ENCODE measurements around the gene HNRNPF. TPM values are rescaled to one million over a fixed set of nuclear protein-coding genes. Genes with fewer than 3 reads are reported as not detected.

Gene HNRNPF
- total RNA-seq, 1 donor from 2014 or later: 163 TPM

GRCh38 chr10:43374194-43374593 is 34.8 kb downstream of the HNRNPF start:
- no peak for DNase-seq (ENCODE audit: low spot score in 2 of 2, unreplicated experiment in 2 of 2)
- no peaks in the 10 kb centered on the region for H3K36me3 Mint-ChIP-seq

DNA sequence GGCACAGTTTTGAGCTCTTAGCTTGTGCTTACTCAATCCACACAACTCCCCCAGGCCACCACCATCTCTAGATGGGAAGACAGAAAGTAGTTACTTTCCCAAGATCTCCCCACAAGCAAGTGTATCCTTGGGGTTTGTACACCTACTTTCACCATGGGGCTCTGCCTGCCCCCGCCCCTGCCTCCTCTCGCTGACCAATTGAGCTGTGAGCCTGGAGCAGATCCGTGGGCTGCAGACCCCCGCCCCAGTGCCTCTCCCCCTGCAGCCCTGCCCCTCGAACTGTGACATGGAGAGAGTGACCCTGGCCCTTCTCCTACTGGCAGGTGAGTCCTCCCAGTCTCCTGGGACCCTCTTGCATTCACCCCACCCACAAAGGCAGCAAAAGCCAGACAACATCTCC is 35.5 kb downstream of the HNRNPF start:
- DNase-seq (ENCODE audit: low spot score in 2 of 2, unreplicated experiment in 2 of 2): no peak
- Mint-ChIP-seq H3K27ac (no peak overlapping the region), H3K36me3 (no peaks in the 10 kb centered on the region), H3K27me3 (ENCODE audit: low read depth) (no peaks in the 10 kb centered on the region), H3K4me3 (no peak overlapping the region), H3K4me1 (peaks cover 18% of the 10 kb centered on the region), H3K9me3 (no peaks in the 10 kb centered on the region)
- TF ChIP-seq, protein P1, sequence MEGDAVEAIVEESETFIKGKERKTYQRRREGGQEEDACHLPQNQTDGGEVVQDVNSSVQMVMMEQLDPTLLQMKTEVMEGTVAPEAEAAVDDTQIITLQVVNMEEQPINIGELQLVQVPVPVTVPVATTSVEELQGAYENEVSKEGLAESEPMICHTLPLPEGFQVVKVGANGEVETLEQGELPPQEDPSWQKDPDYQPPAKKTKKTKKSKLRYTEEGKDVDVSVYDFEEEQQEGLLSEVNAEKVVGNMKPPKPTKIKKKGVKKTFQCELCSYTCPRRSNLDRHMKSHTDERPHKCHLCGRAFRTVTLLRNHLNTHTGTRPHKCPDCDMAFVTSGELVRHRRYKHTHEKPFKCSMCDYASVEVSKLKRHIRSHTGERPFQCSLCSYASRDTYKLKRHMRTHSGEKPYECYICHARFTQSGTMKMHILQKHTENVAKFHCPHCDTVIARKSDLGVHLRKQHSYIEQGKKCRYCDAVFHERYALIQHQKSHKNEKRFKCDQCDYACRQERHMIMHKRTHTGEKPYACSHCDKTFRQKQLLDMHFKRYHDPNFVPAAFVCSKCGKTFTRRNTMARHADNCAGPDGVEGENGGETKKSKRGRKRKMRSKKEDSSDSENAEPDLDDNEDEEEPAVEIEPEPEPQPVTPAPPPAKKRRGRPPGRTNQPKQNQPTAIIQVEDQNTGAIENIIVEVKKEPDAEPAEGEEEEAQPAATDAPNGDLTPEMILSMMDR (IDR thresholded peaks at IDR 0.05; ENCODE audit: unreplicated experiment): no peak

More at GRCh38 chr10:43374194-43374593, 34.8 kb downstream of the HNRNPF start:
- TF ChIP-seq, protein P1 (IDR thresholded peaks at IDR 0.05; ENCODE audit: unreplicated experiment): no peak
- no peaks in the 10 kb centered on the region for H3K9me3 Mint-ChIP-seq
- no peak overlapping the region for H3K4me3 Mint-ChIP-seq
- H3K27me3 Mint-ChIP-seq (ENCODE audit: low read depth): no peaks in the 10 kb centered on the region
- H3K27ac Mint-ChIP-seq: no peak overlapping the region
- H3K4me1 Mint-ChIP-seq: peaks cover 18% of the 10 kb centered on the region

DNA sequence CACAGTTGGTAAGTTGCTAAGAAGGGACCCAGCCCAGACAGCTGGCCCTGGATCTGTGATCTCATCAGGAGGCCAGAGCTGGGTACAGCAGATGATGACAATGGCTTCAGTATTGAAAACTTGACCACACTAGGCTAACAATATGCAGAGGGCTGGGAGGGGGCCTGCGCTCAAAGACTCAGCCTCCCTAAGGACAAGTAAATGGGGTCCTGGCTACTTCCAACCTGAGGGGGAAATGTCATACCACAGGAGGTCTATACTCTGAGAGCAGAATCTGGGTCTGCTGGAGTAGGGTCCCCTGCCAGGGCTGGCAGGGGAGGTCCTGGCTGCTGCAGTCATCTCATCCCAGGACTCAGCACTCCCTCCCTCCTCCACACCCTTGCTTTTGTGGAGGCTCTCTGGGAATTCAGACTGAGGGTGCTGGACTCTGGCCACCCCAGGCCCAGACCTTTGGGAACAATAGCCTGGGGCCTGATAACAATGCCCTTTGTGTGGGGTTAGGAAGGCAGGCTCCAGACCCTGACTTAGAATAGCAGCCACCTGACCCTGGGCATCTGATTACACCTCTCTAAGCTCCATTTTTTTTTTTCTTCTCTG is 36.1 kb downstream of the HNRNPF start:
- no peak for DNase-seq (ENCODE audit: low spot score in 2 of 2, unreplicated experiment in 2 of 2)
- no peak overlapping the region for H3K27ac Mint-ChIP-seq
- H3K9me3 Mint-ChIP-seq: no peaks in the 10 kb centered on the region
- H3K27me3 Mint-ChIP-seq (ENCODE audit: low read depth): no peaks in the 10 kb centered on the region
- no peaks in the 10 kb centered on the region for H3K36me3 Mint-ChIP-seq
- peaks cover 15% of the 10 kb centered on the region for H3K4me1 Mint-ChIP-seq
- TF ChIP-seq, protein P1 (IDR thresholded peaks at IDR 0.05; ENCODE audit: unreplicated experiment): no peak
- H3K4me3 Mint-ChIP-seq: no peak overlapping the region

- Mint-ChIP-seq H3K4me1 (peaks cover 2% of the 10 kb centered on the region), H3K27ac (no peak within 1 kb of the TSS), H3K36me3 (no peaks in the 10 kb centered on the region), H3K27me3 (ENCODE audit: low read depth) (no peaks in the 10 kb centered on the region), H3K9me3 (no peaks in the 10 kb centered on the region), H3K4me3 (no peak within 1 kb of the TSS)
- TF ChIP-seq, protein P1 (IDR thresholded peaks at IDR 0.05; ENCODE audit: unreplicated experiment): no peak
- DNase-seq (ENCODE audit: low spot score in 2 of 2, unreplicated experiment in 2 of 2): no peak
Observed at GRCh38 chr10:43371418-43371817, 37.6 kb downstream of the HNRNPF start, which contains the start of gene FXYD4. FXYD4 (plus strand) TSS chr10:43371636; CDS start chr10:43373747, 2,111 bp downstream.

DNA sequence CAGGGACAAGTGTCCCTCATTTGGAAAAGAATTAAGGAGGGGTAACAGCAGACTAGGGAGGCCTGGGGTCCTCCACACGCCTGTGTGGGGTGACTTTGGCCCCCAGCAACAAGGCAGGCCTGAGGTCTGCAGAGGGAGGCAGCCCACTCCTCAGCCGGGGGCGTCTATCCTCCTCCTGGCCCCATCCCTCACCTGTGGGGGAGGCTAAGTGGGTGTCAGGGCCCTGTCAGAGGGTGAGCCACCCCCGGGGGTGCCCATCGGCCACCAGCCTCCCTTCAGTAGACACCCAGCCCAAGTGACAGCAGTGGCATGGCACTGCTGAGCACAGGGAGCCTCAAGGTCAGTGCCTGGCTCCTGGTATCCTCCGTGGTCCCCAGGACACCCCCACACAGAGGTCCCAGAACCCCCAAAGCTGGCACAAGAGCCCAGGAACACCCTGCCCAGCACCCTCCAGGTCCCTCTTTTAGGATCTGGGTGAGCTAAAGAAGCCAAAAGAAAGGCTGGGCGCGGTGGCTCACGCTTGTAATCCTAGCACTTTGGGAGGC is 38.2 kb downstream of the HNRNPF start:
- no peaks in the 10 kb centered on the region for H3K36me3 Mint-ChIP-seq
- no peaks in the 10 kb centered on the region for H3K9me3 Mint-ChIP-seq
- no peak for DNase-seq (ENCODE audit: low spot score in 2 of 2, unreplicated experiment in 2 of 2)
- peaks cover 2% of the 10 kb centered on the region for H3K4me1 Mint-ChIP-seq
- H3K27ac Mint-ChIP-seq: no peak overlapping the region
- H3K27me3 Mint-ChIP-seq (ENCODE audit: low read depth): no peaks in the 10 kb centered on the region
- TF ChIP-seq, protein P1 (IDR thresholded peaks at IDR 0.05; ENCODE audit: unreplicated experiment): no peak
- H3K4me3 Mint-ChIP-seq: no peak overlapping the region
